Pancreas (tissue), 10 donors: ENCODE results near the gene DLG2. TPM values are rescaled to one million over a fixed set of nuclear protein-coding genes. Genes with fewer than 3 reads are reported as not detected.

Experiments
- ATAC-seq, 4 donors: fragments of 200-7000 bp; cut with Tn5 transposase; one replicate each; pipeline versions ENCODE4 v1.8.0 to v1.9.1; 2020; ENCODE audit warnings: mild to moderate bottlenecking in 4 of 4, moderate library complexity in 4 of 4
- DNase-seq, 6 donors: peaks; one replicate each; pipeline ENCODE4 v3.0.0-alpha.2; 2020
- FAIRE-seq: peaks from 2 replicates; lab custom pipeline; 2012; peaks lifted over from hg19 to GRCh38; lab: Jason Lieb, UNC
- H3K27ac ChIP-seq, 4 donors: fragments of 200-600 bp; sonication (generic); 1 replicate in 3 of 4; 2 replicates in 1 of 4; pipeline versions ENCODE4 v1.5.0 to v1.8.0; 2020
- H3K27me3 ChIP-seq, 4 donors: fragments of 200-600 bp; one replicate each; pipeline ENCODE4 v1.8.0; 2021
- H3K36me3 ChIP-seq, 3 donors: fragments of 200-600 bp; sonication (generic) in 1 of 3; one replicate each; pipeline versions ENCODE4 v1.5.0 to v1.8.0; 2020 to 2021
- H3K4me1 ChIP-seq, 3 donors: fragments of 200-600 bp; one replicate each; pipeline ENCODE4 v1.8.0; 2021
- H3K4me3 ChIP-seq, 4 donors: fragments of 200-600 bp; sonication (generic) in 2 of 4; one replicate each; pipeline versions ENCODE4 v1.5.0 to v1.8.0; 2020 to 2021
- H3K9me3 ChIP-seq, 4 donors: fragments of 200-600 bp; one replicate each; pipeline ENCODE4 v1.8.0; 2021
- CTCF ChIP-seq, 4 donors: fragments of 200-600 bp; sonication (generic) in 3 of 4; IDR thresholded peaks; one replicate each; pipeline versions ENCODE4 v1.5.0 to v1.8.0; 2021; ENCODE audit warnings: antibody characterized with exemption in 4 of 4
- WGBS, 2 donors: extraction: QIAGEN DNeasy Blood & Tissue Kit; methylation state at CpG; one replicate each; pipeline ENCODE4 v1.1.7; 2013; 5-methylcytosine and 5-hydroxymethylcytosine counted together
- intact Hi-C, 3 donors: fragments of 100-400 bp; cut with DNase I; formaldehyde crosslinking; loops; one replicate each; pipeline versions ENCODE4 v1.11.1 to v1.14.2; 2022
- polyA plus RNA-seq, 2 donors: library from polyadenylated mRNA; stranded (reverse); fragments of 200-250 nt; gene quantifications; one replicate each; pipeline ENCODE4 v1.2.3, GENCODE V29; 2013
- total RNA-seq, 6 donors: library from RNA; stranded (reverse); fragmentation: NEBNext Ultra II Directional in 4 of 6; extraction: Animal tissue kit (Norgen Biotek cat#: 25700) in 4 of 6; gene quantifications; one replicate each; pipeline versions ENCODE4 v1.2.1 to v1.2.4, GENCODE V29; 2021 to 2023
- donor health status: healthy with polysubstance abuse.
- donor health status: DM: no; HTN: no; CAD: no; lungs with moderate emphysema.
- donor health status: DM: no; HTN: no; CAD: no.
- donor health status: control.
- donor health status: control.
- donor health status: Bipolar disorder and iron deficiency.
- donor health status: DM: yes; HTN: yes; CAD: no.
- donor health status: DM: no; HTN: no; CAD: no.
- donor health status: DM: no; HTN: no; CAD: no.
- donor health status: DM: yes; HTN: yes; CAD: no.

Gene DLG2
- total and polyA plus RNA-seq, 8 donors, result 1.2 to 5.4 (median 3.6) TPM

GRCh38 chr11:84817998-84818397, 809.1 kb downstream of the DLG2 start:
- no peak for FAIRE-seq
- H3K27me3 ChIP-seq, result no peaks in the 10 kb centered on the region
- intact Hi-C loops, result no loop called here
- H3K4me1 ChIP-seq, result no peaks in the 10 kb centered on the region
- no peaks in the 10 kb centered on the region for H3K9me3 ChIP-seq
- no peak for ATAC-seq
- DNase-seq, result no peak
- TF ChIP-seq CTCF (IDR thresholded peaks at IDR 0.05), result no peak
- no peaks in the 10 kb centered on the region for H3K36me3 ChIP-seq
- no peak overlapping the region for H3K4me3 ChIP-seq
- H3K27ac ChIP-seq, result no peak overlapping the region
- 35 to 46% methylated on average over 3 of the region's 3 CpGs for WGBS, 2 donors

GRCh38 chr11:84812471-84812969, 814.6 kb downstream of the DLG2 start:
- no peak overlapping the region for H3K27ac ChIP-seq
- intact Hi-C loops, result no loop called here
- FAIRE-seq, result no peak
- no peaks in the 10 kb centered on the region for H3K4me1 ChIP-seq
- no peaks in the 10 kb centered on the region for H3K9me3 ChIP-seq
- no peaks in the 10 kb centered on the region for H3K36me3 ChIP-seq
- no peak overlapping the region for H3K4me3 ChIP-seq
- 48 to 66% methylated on average over 3 of the region's 3 CpGs for WGBS, 2 donors
- H3K27me3 ChIP-seq, result no peaks in the 10 kb centered on the region
- TF ChIP-seq CTCF (IDR thresholded peaks at IDR 0.05), result no peak
- no peak for ATAC-seq
- no peak for DNase-seq

GRCh38 chr11:84806354-84806753, 820.8 kb downstream of the DLG2 start:
- WGBS, 2 donors, result 81 to 89% methylated on average over 2 of the region's 2 CpGs
- no peak for ATAC-seq

GRCh38 chr11:84804041-84804440, 823.1 kb downstream of the DLG2 start:
- no peak for FAIRE-seq
- Histone ChIP-seq H3K27ac (no peak overlapping the region), H3K4me3 (no peak overlapping the region), H3K4me1 (no peaks in the 10 kb centered on the region), H3K36me3 (no peaks in the 10 kb centered on the region), H3K9me3 (no peaks in the 10 kb centered on the region), H3K27me3 (no peaks in the 10 kb centered on the region)
- DNase-seq, result no peak
- WGBS, 2 donors, result 17 to 22% methylated on average over 1 of the region's 1 CpG
- ATAC-seq, result no peak
- TF ChIP-seq CTCF (IDR thresholded peaks at IDR 0.05), result no peak
- intact Hi-C loops, result no loop called here

More at GRCh38 chr11:84806354-84806753, 820.8 kb downstream of the DLG2 start:
- no peak for TF ChIP-seq CTCF (IDR thresholded peaks at IDR 0.05)
- Histone ChIP-seq H3K27me3 (no peaks in the 10 kb centered on the region), H3K36me3 (no peaks in the 10 kb centered on the region), H3K4me1 (no peaks in the 10 kb centered on the region), H3K9me3 (no peaks in the 10 kb centered on the region), H3K27ac (no peak overlapping the region), H3K4me3 (no peak overlapping the region)
- intact Hi-C loops, result no loop called here
- FAIRE-seq (no peak), DNase-seq (no peak)

DNA sequence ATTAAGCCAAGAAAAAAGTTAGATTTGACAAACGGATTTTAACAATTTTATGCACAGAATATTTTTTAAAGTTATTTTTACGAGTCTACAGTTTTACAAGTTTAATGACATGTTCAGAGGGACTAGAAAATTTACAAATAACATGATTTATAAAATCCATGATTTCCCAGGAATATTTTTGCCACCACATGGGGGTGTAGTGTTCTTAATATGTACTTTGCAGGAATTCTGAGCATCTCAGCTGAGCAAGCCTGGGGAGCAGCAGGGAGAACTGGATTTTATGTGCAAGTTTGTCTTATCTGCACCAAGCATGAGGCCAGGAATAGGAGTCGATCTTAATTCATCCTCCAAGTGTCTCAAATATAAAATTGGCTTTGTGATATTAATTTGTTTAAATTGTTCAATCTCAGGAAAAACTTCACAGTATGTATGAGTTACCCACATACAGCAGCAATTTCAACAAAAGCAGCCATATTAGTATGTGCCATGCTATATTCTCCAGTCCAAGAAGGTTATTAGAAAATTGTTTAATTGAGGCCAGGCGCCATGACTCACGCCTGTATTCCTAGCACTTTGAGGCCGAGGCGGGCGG, 826.3 kb downstream of the DLG2 start:
- 68 to 73% methylated on average over 8 of the region's 8 CpGs for WGBS, 2 donors

More for the DNA sequence above, 826.3 kb downstream of the DLG2 start:
- no peaks in the 10 kb centered on the region for H3K9me3 ChIP-seq
- DNase-seq (no peak), ATAC-seq (no peak), FAIRE-seq (no peak)
- H3K4me1 ChIP-seq, result no peaks in the 10 kb centered on the region
- TF ChIP-seq CTCF (IDR thresholded peaks at IDR 0.05), result no peak
- intact Hi-C loops, result no loop called here
- H3K27me3 ChIP-seq, result no peaks in the 10 kb centered on the region
- no peak overlapping the region for H3K27ac ChIP-seq
- no peaks in the 10 kb centered on the region for H3K36me3 ChIP-seq
- no peak overlapping the region for H3K4me3 ChIP-seq
